ENCODE data around the gene MYO15A. TPM values are rescaled to one million over a fixed set of nuclear protein-coding genes. Genes with fewer than 3 reads are reported as not detected.
A peak's percentile ranks its signal among the peaks of the same experiment; 100 is the strongest.

The MYO15A gene
- total RNA-seq, 2 donors from 2014 or later = 1.7 to 2.4 TPM

- no peaks in the 10 kb centered on the region for H3K27me3 ChIP-seq (ENCODE audit: control insufficient read depth, insufficient read depth, low read length, poor library complexity, severe bottlenecking)
- H3K27me3 Mint-ChIP-seq (ENCODE audit: insufficient read depth) = peaks cover 2% of the 10 kb centered on the region
- no peak overlapping the region for H3K9ac ChIP-seq (ENCODE audit: extremely low read depth, low read length, poor library complexity, severe bottlenecking)
- no peaks in the 10 kb centered on the region for H3K36me3 Mint-ChIP-seq (ENCODE audit: low read depth)
- H3K27ac ChIP-seq (ENCODE audit: low read depth, low read length) = no peak overlapping the region
- TF ChIP-seq CTCF (conservative IDR thresholded peaks at IDR 0.05) = peak; percentile 62
- H3K4me3 ChIP-seq (ENCODE audit: low read length) = no peak overlapping the region
- H3K4me1 ChIP-seq (ENCODE audit: control insufficient read depth, insufficient read depth, low read length) = peaks cover 4% of the 10 kb centered on the region
- no peaks in the 10 kb centered on the region for H3K9me3 ChIP-seq (ENCODE audit: control insufficient read depth, low read length)
- DNase-seq = peak; percentile 80
- no peak overlapping the region for H3K27ac Mint-ChIP-seq
- peaks cover 5% of the 10 kb centered on the region for H3K4me1 Mint-ChIP-seq
- H3K9me3 Mint-ChIP-seq = no peaks in the 10 kb centered on the region
- H3K36me3 ChIP-seq (ENCODE audit: control insufficient read depth, insufficient read depth, low read length) = no peaks in the 10 kb centered on the region
- no peak overlapping the region for H3K4me3 Mint-ChIP-seq
- 82 to 89% methylated on average over 3 of the region's 3 CpGs for WGBS, 2 experiments (ENCODE audit: insufficient coverage in 1 of 2, insufficient read length in 1 of 2)
These were observed 31.4 kb downstream of the MYO15A start for GRCh38 chr17:18139949-18140348.

DNA sequence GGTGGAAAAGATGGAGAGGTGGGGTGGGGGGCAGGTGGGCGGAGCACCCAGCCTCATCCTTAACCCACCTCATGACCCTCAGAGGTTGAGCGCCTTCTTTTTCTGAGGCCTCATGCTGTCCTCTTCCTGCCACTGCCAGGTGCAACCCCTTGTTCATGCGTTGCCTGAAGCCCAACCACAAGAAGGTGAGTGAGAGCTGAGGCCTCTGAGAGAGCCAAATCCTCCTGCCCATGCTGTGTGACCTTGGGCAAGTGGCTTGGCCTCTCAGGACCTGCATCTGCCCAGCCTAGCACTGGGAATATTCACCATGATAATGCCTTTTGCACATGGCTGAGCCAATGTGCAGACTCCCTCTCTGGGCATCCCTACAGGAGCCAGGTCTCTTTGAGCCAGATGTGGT is 32.1 kb downstream of the MYO15A start:
- Histone ChIP-seq H3K27ac (ENCODE audit: low read depth, low read length) (no peak overlapping the region), H3K4me1 (ENCODE audit: control insufficient read depth, insufficient read depth, low read length) (peaks cover 4% of the 10 kb centered on the region), H3K4me3 (ENCODE audit: low read length) (no peak overlapping the region), H3K36me3 (ENCODE audit: control insufficient read depth, insufficient read depth, low read length) (no peaks in the 10 kb centered on the region), H3K27me3 (ENCODE audit: control insufficient read depth, insufficient read depth, low read length, poor library complexity, severe bottlenecking) (no peaks in the 10 kb centered on the region), H3K9me3 (ENCODE audit: control insufficient read depth, low read length) (no peaks in the 10 kb centered on the region), H3K9ac (ENCODE audit: extremely low read depth, low read length, poor library complexity, severe bottlenecking) (no peak overlapping the region)
- Mint-ChIP-seq H3K4me1 (peaks cover 5% of the 10 kb centered on the region), H3K27me3 (ENCODE audit: insufficient read depth) (peaks cover 3% of the 10 kb centered on the region), H3K36me3 (ENCODE audit: low read depth) (no peaks in the 10 kb centered on the region), H3K27ac (no peak overlapping the region), H3K9me3 (no peaks in the 10 kb centered on the region), H3K4me3 (no peak overlapping the region)
- WGBS, 2 experiments (ENCODE audit: insufficient coverage in 1 of 2, insufficient read length in 1 of 2) = 94% methylated on average over 3 of the region's 3 CpGs; no CpG with 5 or more reads in 1 of the 2 experiments
- no peak for DNase-seq
- TF ChIP-seq CTCF (conservative IDR thresholded peaks at IDR 0.05) = no peak

GRCh38 chr17:18141210-18141803 is 32.8 kb downstream of the MYO15A start:
- H3K27me3 Mint-ChIP-seq (ENCODE audit: insufficient read depth) = peaks cover 10% of the 10 kb centered on the region
- no peaks in the 10 kb centered on the region for H3K9me3 Mint-ChIP-seq
- no peaks in the 10 kb centered on the region for H3K36me3 ChIP-seq (ENCODE audit: control insufficient read depth, insufficient read depth, low read length)
- no peak overlapping the region for H3K4me3 ChIP-seq (ENCODE audit: low read length)
- no peaks in the 10 kb centered on the region for H3K36me3 Mint-ChIP-seq (ENCODE audit: low read depth)
- no peak overlapping the region for H3K4me3 Mint-ChIP-seq
- no peak overlapping the region for H3K27ac Mint-ChIP-seq
- H3K27ac ChIP-seq (ENCODE audit: low read depth, low read length) = no peak overlapping the region
- H3K27me3 ChIP-seq (ENCODE audit: control insufficient read depth, insufficient read depth, low read length, poor library complexity, severe bottlenecking) = no peaks in the 10 kb centered on the region
- H3K9ac ChIP-seq (ENCODE audit: extremely low read depth, low read length, poor library complexity, severe bottlenecking) = no peak overlapping the region
- no peak for DNase-seq
- peaks cover 5% of the 10 kb centered on the region for H3K4me1 Mint-ChIP-seq
- peak; percentile 81 for TF ChIP-seq CTCF (conservative IDR thresholded peaks at IDR 0.05)
- 57 to 60% methylated on average over 9 of the region's 9 CpGs for WGBS, 2 experiments (ENCODE audit: insufficient coverage in 1 of 2, insufficient read length in 1 of 2)
- H3K4me1 ChIP-seq (ENCODE audit: control insufficient read depth, insufficient read depth, low read length) = peaks cover 4% of the 10 kb centered on the region
- no peaks in the 10 kb centered on the region for H3K9me3 ChIP-seq (ENCODE audit: control insufficient read depth, low read length)

Measured in endodermal cell (in vitro differentiated cells).